Tibial nerve (tissue), 4 donors: ENCODE data around the gene DPYSL4. TPM values are rescaled to one million over a fixed set of nuclear protein-coding genes. Genes with fewer than 3 reads are reported as not detected.

Experiments
- DNase-seq, 2 donors: peaks; one replicate each; pipeline ENCODE4 v3.0.0-alpha.2; 2019; ENCODE audit warnings: low spot score in 2 of 2
- H3K27ac ChIP-seq, 4 donors: fragments of 200-600 bp; sonication (generic) in 3 of 4; one replicate each; pipeline ENCODE4 v1.5.1; 2017 to 2019; ENCODE audit warnings: mild to moderate bottlenecking in 1 of 4
- H3K27me3 ChIP-seq, 2 donors: fragments of 200-600 bp; sonication (generic) in 1 of 2; one replicate each; pipeline versions ENCODE4 v1.5.1 to v1.6.0; 2017 to 2019
- H3K36me3 ChIP-seq, 3 donors: fragments of 200-600 bp; sonication (generic); one replicate each; pipeline ENCODE4 v1.5.1; 2018 to 2019
- H3K4me1 ChIP-seq, 4 donors: fragments of 200-600 bp; sonication (generic) in 3 of 4; one replicate each; pipeline ENCODE4 v1.5.1; 2017 to 2019
- H3K4me3 ChIP-seq, 4 donors: fragments of 200-600 bp; sonication (generic) in 3 of 4; one replicate each; pipeline ENCODE4 v1.5.1; 2017 to 2019; ENCODE audit warnings: mild to moderate bottlenecking in 1 of 4, moderate library complexity in 1 of 4
- H3K9me3 ChIP-seq, 4 donors: fragments of 200-600 bp; sonication (generic) in 3 of 4; one replicate each; pipeline ENCODE4 v1.5.1; 2017 to 2019
- EP300 ChIP-seq, 2 donors: sonication (generic); formaldehyde crosslinking; IDR thresholded peaks; one replicate each; pipeline ENCODE4 v1.6.1; 2017; ENCODE audit warnings: antibody characterized with exemption in 2 of 2, mild to moderate bottlenecking in 1 of 2
- POLR2A ChIP-seq, 2 donors: fragments of 450-650 bp; IDR thresholded peaks; one replicate each; pipeline ENCODE4 v1.6.1; 2017; ENCODE audit warnings: antibody characterized with exemption in 2 of 2, mild to moderate bottlenecking in 2 of 2, moderate library complexity in 2 of 2
- WGBS, 2 donors: methylation state at CpG; one replicate each; pipeline ENCODE4 v1.1.5; 2018; 5-methylcytosine and 5-hydroxymethylcytosine counted together
- total RNA-seq, 4 donors: library from RNA; depleted of rRNA; stranded (reverse); fragments of >200 nt; gene quantifications; one replicate each; pipeline ENCODE4 v1.1.0, GENCODE V29; 2016
- TF ChIP-seq, protein P1 (sequence below), 5 experiments: fragments of 200-600 bp in 3 of 5; fragments of 450-650 bp in 2 of 5; sonication (generic) in 3 of 5; IDR thresholded peaks; one replicate each; pipeline ENCODE4 v1.5.1; 2016 to 2019; ENCODE audit warnings: antibody characterized with exemption in 5 of 5, mild to moderate bottlenecking in 3 of 5, moderate library complexity in 2 of 5

Gene DPYSL4
- total RNA-seq, 4 donors from 2014 or later = 0.21 to 3.1 (median 1.4) TPM

- no peak for DNase-seq
- H3K4me3 ChIP-seq = no peak overlapping the region
- H3K9me3 ChIP-seq = no peaks in the 10 kb centered on the region
- H3K27me3 ChIP-seq = no peaks in the 10 kb centered on the region
- TF ChIP-seq, protein P1, sequence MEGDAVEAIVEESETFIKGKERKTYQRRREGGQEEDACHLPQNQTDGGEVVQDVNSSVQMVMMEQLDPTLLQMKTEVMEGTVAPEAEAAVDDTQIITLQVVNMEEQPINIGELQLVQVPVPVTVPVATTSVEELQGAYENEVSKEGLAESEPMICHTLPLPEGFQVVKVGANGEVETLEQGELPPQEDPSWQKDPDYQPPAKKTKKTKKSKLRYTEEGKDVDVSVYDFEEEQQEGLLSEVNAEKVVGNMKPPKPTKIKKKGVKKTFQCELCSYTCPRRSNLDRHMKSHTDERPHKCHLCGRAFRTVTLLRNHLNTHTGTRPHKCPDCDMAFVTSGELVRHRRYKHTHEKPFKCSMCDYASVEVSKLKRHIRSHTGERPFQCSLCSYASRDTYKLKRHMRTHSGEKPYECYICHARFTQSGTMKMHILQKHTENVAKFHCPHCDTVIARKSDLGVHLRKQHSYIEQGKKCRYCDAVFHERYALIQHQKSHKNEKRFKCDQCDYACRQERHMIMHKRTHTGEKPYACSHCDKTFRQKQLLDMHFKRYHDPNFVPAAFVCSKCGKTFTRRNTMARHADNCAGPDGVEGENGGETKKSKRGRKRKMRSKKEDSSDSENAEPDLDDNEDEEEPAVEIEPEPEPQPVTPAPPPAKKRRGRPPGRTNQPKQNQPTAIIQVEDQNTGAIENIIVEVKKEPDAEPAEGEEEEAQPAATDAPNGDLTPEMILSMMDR (IDR thresholded peaks at IDR 0.05) = no peak
- TF ChIP-seq POLR2A (IDR thresholded peaks at IDR 0.05) = no peak
- no peak for TF ChIP-seq EP300 (IDR thresholded peaks at IDR 0.05)
- H3K4me1 ChIP-seq = no peaks in the 10 kb centered on the region
- H3K36me3 ChIP-seq = no peaks in the 10 kb centered on the region
- WGBS, 2 donors = 93 to 95% methylated on average over 13 to 23 of the region's 35 CpGs
- no peak overlapping the region for H3K27ac ChIP-seq
These were observed 11.8 kb downstream of the DPYSL4 start for GRCh38 chr10:132198381-132199181.

DNA sequence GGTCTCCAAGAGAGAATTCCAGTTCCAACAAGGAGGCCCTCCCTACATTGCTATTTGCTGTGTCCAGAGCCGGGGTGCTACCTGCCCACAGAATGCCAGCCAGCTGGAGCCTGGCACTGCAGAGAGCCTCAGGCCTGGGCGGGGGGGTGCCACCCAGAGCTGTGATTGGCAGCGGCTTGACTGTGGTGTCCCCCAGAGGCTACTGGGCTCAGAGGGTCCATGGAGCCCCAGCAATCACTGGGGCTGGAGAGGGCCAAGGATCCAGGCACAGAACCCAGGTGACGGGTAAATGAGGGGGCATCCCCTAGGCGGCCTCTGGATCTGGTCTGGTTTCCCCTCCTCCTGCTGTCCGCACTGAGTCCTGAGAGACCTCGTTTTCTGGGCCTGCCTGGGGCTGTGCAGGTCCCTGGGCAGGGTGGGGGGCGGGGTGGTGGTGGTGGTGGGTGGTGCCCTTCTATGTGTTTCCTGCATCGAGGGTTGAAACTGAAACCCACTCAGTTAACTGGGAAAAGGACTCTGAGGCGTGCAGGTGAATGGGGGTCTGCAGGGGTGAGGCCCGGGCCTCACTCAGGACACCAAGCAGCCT, 12.6 kb downstream of the DPYSL4 start:
- H3K9me3 ChIP-seq = no peaks in the 10 kb centered on the region
- no peaks in the 10 kb centered on the region for H3K27me3 ChIP-seq
- no peak overlapping the region for H3K4me3 ChIP-seq
- TF ChIP-seq, protein P1 (IDR thresholded peaks at IDR 0.05) = no peak
- TF ChIP-seq EP300 (IDR thresholded peaks at IDR 0.05) (no peak), POLR2A (IDR thresholded peaks at IDR 0.05) (no peak)
- H3K4me1 ChIP-seq = no peaks in the 10 kb centered on the region
- no peak overlapping the region for H3K27ac ChIP-seq
- DNase-seq = no peak
- 83 to 84% methylated on average over 6 to 7 of the region's 11 CpGs for WGBS, 2 donors
- H3K36me3 ChIP-seq = no peaks in the 10 kb centered on the region

- TF ChIP-seq POLR2A (IDR thresholded peaks at IDR 0.05) = no peak
- TF ChIP-seq EP300 (IDR thresholded peaks at IDR 0.05) = no peak
- TF ChIP-seq, protein P1 (IDR thresholded peaks at IDR 0.05) = no peak
- H3K36me3 ChIP-seq = no peaks in the 10 kb centered on the region
- no peak overlapping the region for H3K27ac ChIP-seq
- no peak for DNase-seq
- H3K9me3 ChIP-seq = no peaks in the 10 kb centered on the region
- WGBS, 2 donors = 81 to 91% methylated on average over 13 to 14 of the region's 16 CpGs
- H3K4me3 ChIP-seq = no peak overlapping the region
- H3K27me3 ChIP-seq = no peaks in the 10 kb centered on the region
- no peaks in the 10 kb centered on the region for H3K4me1 ChIP-seq
These were observed 13.1 kb downstream of the DPYSL4 start for GRCh38 chr10:132199854-132200311.

GRCh38 chr10:132200344-132201110, 13.8 kb downstream of the DPYSL4 start:
- Histone ChIP-seq H3K36me3 (no peaks in the 10 kb centered on the region), H3K27me3 (no peaks in the 10 kb centered on the region), H3K4me1 (no peaks in the 10 kb centered on the region), H3K9me3 (no peaks in the 10 kb centered on the region), H3K27ac (no peak overlapping the region), H3K4me3 (no peak overlapping the region)
- WGBS, 2 donors = 88% methylated on average over 20 to 33 of the region's 35 CpGs
- TF ChIP-seq EP300 (IDR thresholded peaks at IDR 0.05) (no peak), POLR2A (IDR thresholded peaks at IDR 0.05) (no peak)
- TF ChIP-seq, protein P1 (IDR thresholded peaks at IDR 0.05) = no peak
- DNase-seq = no peak
